ENCODE data around the gene UBALD1.

UBALD1 gene

DNA sequence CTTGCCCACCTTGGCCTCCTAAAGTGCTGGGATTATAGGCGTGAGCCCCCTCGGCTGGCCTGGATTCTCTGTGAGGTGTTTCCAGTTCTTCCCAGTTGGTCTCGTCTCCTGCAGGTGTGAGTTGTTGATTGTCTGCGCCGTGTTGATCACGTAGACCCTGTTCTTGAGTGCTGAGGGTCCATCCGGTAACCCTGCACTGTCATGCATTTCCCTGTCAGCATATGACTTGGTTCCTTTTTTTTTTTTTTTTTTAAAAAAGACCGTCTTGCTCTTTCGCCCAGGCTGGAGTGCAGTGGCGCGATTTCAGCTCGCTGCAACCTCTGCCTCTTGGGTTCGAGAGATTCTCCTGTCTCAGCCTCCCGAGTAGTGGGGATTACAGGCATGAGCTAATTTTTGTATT, 27.2 kb upstream of the UBALD1 start:
- peak; percentile 59 for DNase-seq

DNA sequence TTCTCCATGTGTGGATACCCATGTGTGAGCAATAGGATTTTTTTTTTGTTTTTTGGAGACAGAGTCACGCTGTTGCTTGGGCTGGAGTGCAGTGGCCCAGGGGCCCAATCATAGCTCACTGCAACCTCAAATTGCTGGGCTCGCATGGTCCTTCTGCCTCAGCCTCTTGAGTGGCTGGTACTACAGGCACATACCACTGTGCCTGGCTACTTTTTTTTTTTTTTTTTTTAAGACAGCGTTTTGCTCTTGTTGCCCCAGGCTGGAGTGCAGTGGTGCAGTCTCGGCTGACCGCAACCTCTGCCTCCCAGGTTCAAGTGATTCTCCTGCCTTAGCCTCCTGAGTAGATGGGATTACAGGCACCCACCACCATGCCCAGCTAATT, 26.6 kb upstream of the UBALD1 start:
- DNase-seq = no peak

- no peak for DNase-seq
Observed at GRCh38 chr16:4640572-4641305, 26.1 kb upstream of the UBALD1 start.

GRCh38 chr16:4639899-4640509, 25.3 kb upstream of the UBALD1 start:
- no peak for DNase-seq

GRCh38 chr16:4637501-4638166, 22.9 kb upstream of the UBALD1 start:
- no peak for DNase-seq

DNA sequence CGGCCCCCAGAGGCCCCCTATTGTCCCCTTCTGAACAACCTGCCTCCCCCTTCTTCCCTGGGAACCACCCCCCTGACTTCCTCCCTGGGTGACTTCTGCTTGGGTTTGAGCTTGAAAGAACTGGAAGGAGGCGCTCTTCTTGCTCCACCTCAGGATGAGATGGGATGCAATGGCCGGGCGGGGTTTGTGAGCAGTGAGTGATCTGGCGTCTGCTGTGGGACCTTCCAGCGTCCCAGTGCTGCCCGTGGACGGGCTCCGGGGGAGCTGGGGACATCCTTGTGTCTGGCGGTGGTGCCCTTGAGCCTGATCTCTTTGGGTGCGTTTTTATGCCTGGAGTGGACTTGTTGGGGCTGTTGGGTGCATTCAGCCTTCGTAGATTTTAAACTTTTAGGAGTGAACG, 21.5 kb upstream of the UBALD1 start:
- no peak for DNase-seq

DNA sequence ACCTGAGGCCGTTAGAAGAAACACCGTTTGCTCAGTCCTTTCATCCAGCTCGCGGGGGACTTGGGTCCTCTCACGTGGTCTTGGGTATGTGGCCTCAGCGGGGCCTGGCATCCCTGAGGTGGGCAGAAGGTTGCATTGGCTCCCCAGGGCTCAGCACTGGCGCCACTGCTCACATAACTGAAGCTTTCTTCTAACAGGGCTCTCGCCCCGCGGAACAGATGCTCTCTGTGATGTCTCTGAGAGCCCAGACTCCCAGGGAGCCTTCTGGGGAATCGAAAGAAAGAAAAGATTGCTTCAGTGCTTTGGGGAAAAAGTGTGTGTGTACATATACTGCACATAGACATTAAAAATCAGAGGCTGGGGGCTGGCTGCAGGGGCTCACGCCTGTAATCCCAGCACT, 20.1 kb upstream of the UBALD1 start:
- DNase-seq = no peak

DNA sequence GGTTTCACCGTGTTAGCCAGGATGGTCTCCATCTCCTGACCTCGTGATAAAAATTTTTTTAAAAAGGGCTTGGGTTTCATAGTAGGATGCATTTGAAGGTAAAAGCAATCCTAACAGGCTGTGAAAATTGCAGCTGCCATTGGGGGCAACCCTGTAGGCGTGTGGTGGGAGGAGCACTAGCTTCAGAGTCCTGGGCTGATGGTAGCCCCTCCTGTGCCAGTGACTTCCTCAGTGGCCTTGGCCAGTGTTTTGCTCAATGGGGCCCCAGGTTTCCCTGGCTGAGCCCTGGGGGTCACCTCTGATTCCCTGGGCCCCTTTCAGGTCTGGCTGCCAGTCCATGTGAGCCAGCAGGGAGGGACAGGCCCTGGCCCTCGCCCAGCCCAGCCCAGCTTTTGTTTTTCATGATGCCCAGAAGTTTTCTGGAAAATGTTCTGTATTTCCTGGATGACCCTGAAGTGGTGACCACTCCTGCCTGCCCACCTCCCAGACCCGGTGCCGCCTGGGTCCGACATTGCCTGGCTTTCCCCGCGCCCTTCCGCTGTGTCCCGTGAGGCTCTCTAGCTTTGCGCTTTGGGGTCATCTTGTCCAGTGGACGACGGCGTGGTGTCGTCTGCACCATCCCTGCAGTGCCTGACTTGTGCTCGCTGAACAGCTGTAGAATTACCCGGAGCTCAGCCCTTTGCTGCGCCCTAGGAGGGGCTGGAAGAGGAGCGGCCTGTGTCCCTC, 19.4 kb upstream of the UBALD1 start:
- DNase-seq = no peak

- no peak for DNase-seq
Observed at GRCh38 chr16:4631444-4631843, 16.8 kb upstream of the UBALD1 start.

DNA sequence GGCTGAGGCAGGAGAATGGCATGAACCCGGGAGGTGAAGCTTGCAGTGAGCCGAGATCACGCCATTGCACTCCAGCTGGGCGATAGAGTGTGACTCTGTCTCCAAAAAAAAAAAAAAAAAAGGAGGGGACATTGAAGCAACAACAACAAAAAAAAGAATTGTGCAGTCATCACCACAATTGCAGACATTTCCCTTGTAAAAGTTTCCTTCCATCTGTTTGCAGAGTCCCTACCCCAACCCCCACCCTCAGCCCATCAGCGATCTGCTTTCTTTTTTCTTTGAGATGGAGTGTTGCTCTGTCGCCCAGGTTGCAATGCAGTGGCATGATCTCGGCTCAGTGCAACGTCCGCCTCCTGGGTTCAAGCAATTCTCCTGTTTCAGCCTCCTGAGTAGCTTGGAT, 13.6 kb upstream of the UBALD1 start:
- DNase-seq = peak; percentile 36

GRCh38 chr16:4626396-4626795, 11.7 kb upstream of the UBALD1 start:
- no peak for DNase-seq

GRCh38 chr16:4625560-4626159, 11.0 kb upstream of the UBALD1 start:
- no peak for DNase-seq

DNA sequence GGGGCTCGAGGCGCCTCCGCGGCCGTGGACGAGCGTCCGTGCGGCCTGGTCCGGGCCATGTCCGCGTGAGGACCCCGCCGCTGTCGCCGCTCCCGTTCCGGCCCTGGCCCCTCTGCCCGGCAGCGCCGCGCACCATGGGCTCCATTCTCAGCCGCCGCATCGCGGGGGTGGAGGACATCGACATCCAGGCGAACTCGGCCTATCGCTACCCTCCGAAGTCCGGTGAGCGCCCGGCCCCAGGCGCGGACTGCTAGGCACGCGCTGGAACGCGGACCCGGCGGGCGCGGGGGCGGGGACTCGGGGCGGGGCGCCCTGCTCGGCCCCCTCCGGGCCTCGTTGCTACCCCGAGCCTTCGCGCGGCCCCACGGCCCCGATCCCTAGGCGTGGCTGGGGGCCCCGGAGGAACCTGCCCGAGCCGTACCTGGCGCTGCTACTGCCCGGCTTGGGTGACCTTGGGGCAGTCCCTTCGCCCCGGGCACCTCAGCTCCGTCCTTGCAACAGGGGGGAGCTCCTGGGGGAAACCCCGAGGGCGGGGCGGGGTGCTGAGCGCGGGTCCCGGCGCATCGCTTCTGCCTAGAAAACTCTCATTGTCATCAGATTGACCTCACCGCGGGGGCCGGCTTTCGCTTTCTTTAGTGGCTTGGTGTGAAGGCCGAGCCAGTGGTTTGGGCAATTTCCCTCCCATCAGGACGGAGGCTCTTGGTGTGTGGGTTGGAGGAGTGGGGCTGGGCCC, 10.3 kb upstream of the UBALD1 start:
- DNase-seq = peak; percentile 73

DNA sequence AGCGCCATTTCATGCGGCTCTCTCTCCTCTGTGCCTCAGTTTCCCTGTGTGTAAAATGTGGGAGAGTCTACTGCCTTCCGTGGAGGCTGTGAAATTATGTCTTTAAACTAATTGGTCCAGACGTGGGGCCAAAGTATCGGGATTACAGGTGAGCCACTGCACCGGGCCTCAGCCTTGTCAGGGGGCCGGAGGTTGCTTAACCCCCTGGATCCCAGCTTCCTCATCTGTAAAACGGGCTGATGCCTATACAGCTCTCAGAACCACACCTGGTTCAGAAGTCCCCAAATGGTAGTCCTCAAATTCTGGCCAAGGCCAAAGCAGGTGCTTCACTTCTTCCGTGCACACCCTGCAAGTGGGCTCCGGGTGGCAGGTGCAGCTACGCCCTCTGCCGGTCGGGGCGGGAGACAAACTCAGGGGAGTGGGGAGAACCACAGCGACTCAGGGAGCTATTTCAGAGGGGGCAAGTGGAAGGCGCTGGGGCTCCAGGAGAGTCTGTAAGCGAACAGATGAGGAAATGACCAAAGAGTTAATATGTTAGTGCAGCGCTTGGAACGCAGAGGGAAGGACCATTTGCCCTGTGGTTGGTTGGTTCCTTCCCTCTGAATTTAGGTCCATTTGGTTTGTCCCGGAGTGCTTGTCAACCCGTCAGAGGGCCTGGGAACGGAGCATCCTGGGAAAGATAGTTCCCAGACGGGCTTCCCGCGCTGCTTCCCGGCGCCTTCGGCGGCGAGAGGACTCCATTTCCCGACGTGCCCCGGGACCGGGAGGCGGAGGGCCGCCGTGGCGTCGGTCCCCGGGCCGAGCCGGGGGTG, 9.5 kb upstream of the UBALD1 start, which contains the start of gene MGRN1:
MGRN1 (plus strand) TSS at position 812 of the 812 bp plus-strand sequence. CDS start 135 bp downstream, outside the sequence.
- DNase-seq = peak; percentile 99

GRCh38 chr16:4623593-4623992, 8.9 kb upstream of the UBALD1 start:
- peak; percentile 17 for DNase-seq

- no peak for DNase-seq
Observed at GRCh38 chr16:4618645-4619418, 4.1 kb upstream of the UBALD1 start.

- DNase-seq = no peak
Observed at GRCh38 chr16:4617880-4618279, 3.2 kb upstream of the UBALD1 start.

- DNase-seq = peak; percentile 100
Observed at GRCh38 chr16:4616047-4616811, 1.5 kb upstream of the UBALD1 start.

DNA sequence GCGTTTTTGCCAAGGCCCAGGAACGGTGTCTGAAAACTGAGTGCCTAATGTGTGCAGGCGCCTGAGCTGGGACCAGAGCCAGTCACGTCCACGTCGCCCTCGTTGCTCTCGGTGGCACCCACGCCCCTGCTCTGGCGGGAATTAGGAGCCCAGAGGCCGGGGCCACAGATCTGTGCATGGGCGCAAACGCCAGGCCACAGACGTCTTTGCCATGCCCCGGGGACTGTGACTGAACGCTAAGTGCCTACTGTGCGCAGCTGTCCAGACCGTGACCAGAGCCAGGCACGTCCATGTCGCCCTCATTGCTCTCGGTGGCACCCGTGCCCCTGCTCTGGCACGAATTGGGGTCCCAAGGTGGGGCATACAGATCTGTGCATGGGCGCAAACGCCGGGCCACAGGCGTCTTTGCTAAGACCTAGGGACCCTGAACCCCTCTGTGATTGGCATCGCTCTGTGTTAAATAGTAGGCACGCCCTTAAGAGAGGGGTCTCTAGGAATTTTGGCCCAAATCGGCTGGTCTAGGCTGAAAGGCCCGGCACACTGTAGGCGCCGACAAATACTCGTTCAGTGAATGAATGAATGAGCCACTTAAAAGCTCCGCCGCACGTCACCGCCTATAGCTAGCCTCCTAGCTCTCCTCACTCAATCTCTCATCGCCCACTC, 827 bp upstream of the UBALD1 start:
- no peak for DNase-seq

Data from hematopoietic multipotent progenitor cell treated with erythropoietin and hydrocortisone succinate and interleukin-3 and kit ligand, for 4 days (in vitro differentiated cells).